Body of pancreas (tissue), 4 donors: ENCODE measurements around the gene RAB1B.

ENCODE experiments used
- POLR2A ChIP-seq, 3 donors: fragments of 450-650 bp; IDR thresholded peaks; one replicate each; pipeline ENCODE4 v1.6.1; 2016; ENCODE audit warnings: antibody characterized with exemption in 3 of 3, mild to moderate bottlenecking in 2 of 3
- TF ChIP-seq, protein P1 (sequence below), 7 experiments: fragments of 450-650 bp in 4 of 7; fragments of 200-600 bp in 3 of 7; sonication (generic) in 3 of 7; IDR thresholded peaks; one replicate each; pipeline ENCODE4 v1.5.1; 2016 to 2019; ENCODE audit warnings: antibody characterized with exemption in 7 of 7

DNA sequence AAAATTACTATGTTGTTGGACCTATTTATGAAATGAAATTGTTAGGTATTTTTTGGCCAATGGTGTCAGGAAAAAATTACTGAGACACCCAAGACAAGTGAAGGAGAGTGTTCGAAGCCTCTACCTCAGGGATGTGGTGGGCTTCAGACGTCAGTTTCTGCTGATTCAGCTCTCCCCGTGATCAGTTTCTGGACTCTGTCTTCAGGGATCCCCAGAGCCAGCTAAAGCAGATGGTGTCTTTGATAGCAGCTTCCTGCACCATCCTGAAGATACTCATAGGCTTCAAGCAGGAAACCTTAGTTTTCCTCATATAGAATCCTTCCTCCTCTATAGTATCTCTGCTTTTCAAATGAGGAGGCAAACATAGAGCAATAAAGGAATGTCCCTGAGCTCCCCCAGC lies 41.0 kb downstream of the RAB1B start:
- TF ChIP-seq POLR2A (IDR thresholded peaks at IDR 0.05), result no peak
- TF ChIP-seq, protein P1, sequence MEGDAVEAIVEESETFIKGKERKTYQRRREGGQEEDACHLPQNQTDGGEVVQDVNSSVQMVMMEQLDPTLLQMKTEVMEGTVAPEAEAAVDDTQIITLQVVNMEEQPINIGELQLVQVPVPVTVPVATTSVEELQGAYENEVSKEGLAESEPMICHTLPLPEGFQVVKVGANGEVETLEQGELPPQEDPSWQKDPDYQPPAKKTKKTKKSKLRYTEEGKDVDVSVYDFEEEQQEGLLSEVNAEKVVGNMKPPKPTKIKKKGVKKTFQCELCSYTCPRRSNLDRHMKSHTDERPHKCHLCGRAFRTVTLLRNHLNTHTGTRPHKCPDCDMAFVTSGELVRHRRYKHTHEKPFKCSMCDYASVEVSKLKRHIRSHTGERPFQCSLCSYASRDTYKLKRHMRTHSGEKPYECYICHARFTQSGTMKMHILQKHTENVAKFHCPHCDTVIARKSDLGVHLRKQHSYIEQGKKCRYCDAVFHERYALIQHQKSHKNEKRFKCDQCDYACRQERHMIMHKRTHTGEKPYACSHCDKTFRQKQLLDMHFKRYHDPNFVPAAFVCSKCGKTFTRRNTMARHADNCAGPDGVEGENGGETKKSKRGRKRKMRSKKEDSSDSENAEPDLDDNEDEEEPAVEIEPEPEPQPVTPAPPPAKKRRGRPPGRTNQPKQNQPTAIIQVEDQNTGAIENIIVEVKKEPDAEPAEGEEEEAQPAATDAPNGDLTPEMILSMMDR (IDR thresholded peaks at IDR 0.05), result no peak
